GM12892 (cell line): ENCODE measurements around the gene MCOLN2.
"Not testable (repeated sequence)": the region's sequence is repeated elsewhere in the genome, so short reads cannot be mapped to it uniquely, and the experiment has no call there.

Experiments used
- DNase-seq: peaks from one replicate; pipeline ENCODE4 v3.0.0; 2011; ENCODE audit not compliant: insufficient read length
- FAIRE-seq: peaks from 2 replicates; lab custom pipeline; 2011; peaks lifted over from hg19 to GRCh38; lab: Jason Lieb, UNC
- POLR2A ChIP-seq: IDR thresholded peaks from 2 replicates; pipeline ENCODE4 v1.6.1; 2011; ENCODE audit warnings: low read depth, low read length, control low read depth
- POLR2AphosphoS5 ChIP-seq: IDR thresholded peaks from 2 replicates; pipeline ENCODE4 v1.6.1; 2011; ENCODE audit warnings: low read depth, low read length, control low read depth
- TAF1 ChIP-seq: IDR thresholded peaks from 2 replicates; pipeline ENCODE4 v1.6.1; 2011; ENCODE audit warnings: low read depth, mild to moderate bottlenecking, control low read depth, low read length, borderline replicate concordance

Gene MCOLN2

DNA sequence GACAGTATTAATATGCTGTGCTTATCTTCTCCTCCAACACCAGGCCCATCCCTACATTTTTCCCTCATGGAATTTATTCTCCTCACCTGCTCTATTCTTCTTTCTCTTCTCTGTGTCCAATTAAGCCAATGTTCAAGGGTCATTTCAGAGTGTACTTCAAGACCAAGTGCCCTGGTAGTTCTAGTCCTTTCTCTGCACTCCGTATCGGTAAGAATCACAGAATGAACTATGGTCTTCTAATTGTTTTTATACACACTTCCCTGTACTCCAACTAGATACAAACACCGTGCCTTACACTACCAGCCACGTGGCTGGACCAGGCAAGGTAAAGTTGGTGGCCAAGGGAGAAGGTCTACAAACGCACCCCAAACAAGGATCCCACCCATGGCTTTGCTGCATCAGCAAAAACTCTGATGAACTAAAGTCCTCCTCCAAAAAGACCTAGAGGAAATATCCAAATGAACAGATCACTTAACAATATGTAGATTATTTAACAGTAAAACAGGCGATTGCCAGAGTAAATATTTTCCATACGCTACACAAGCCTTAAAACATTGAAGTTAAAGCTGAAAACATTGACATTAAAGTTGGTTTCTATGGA is 63.8 kb downstream of the MCOLN2 start:
- TF ChIP-seq POLR2AphosphoS5 (no peak), POLR2A (no peak), TAF1 (no peak)
- FAIRE-seq (no peak), DNase-seq (no peak)

DNA sequence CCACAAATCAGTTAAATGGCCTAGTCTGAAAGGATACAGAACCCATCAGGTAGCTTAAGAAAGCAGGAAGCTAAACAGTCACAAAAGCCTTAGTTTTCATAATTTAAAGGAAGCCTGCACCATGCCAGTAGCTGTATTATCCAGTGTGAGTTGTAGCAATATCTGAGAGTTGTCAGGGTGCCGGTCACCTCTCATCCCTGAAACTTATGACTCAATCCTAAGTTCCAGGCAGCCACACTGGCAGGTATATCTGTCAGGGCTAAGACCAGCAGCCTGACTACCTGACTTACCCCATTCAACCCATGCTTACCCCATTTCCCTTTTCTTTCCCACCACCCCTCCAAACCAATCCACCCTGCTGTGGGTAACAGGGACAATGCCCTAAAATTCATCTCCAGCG is 66.1 kb downstream of the MCOLN2 start:
- TF ChIP-seq POLR2A (peak; percentile 41; the same call in 1 of the 2 replicates), POLR2AphosphoS5 (no peak)
- FAIRE-seq (no peak), DNase-seq (no peak)

DNA sequence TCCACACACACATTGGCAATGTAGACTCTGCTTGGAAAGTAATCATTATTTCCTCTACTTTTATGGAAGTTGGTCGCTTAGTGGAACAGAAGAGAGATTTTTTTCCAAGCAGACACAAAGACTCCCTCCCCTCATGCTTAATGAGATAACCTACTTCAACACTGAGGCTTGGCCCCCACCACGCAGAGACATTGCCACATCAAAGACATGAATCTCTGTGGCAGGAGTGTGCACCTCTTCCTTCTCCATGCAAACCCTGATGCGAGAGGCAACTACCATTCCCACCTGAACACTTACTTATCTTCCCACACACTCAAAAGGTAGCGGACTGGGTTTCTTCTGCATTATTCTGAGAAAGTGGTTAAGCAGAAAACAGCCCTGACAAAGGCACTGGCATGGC is 66.6 kb downstream of the MCOLN2 start:
- FAIRE-seq: no peak
- TF ChIP-seq TAF1 (no peak), POLR2AphosphoS5 (no peak; the same call in 1 of the 2 replicates), POLR2A (no peak)
- DNase-seq: no peak

GRCh38 chr1:84929581-84929980 is 67.3 kb downstream of the MCOLN2 start:
- no peak for FAIRE-seq
- TF ChIP-seq TAF1: no peak
- TF ChIP-seq POLR2A: no peak
- no peak for TF ChIP-seq POLR2AphosphoS5

GRCh38 chr1:84928979-84929378 is 67.9 kb downstream of the MCOLN2 start:
- DNase-seq: no peak
- no peak for FAIRE-seq
- TF ChIP-seq POLR2AphosphoS5 (no peak), POLR2A (no peak; the same call in 1 of the 2 replicates), TAF1 (no peak)

More at GRCh38 chr1:84929581-84929980, 67.3 kb downstream of the MCOLN2 start:
- no peak for DNase-seq

DNA sequence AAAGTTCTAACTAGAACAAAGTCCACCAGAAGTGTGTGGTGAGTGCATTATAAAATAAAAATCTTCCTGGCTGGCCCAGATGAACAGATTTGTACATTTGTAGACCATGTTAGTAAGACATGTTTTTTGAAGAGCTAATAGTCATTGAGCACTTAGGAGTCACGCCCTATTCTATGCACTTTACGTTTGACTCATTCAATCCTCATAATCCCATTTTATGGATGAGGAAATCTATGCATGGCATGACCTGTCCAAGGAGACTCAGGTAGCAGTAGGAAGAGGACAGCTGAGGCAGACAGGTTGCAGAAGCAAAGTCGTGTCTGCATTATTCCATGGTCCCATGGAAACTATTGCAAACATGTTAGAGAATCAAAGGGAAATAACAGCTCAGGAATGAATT is 73.6 kb downstream of the MCOLN2 start:
- TF ChIP-seq POLR2AphosphoS5 (peak; percentile 46; the same call in 1 of the 2 replicates), TAF1 (no peak)
- no peak for DNase-seq
- FAIRE-seq: no peak

DNA sequence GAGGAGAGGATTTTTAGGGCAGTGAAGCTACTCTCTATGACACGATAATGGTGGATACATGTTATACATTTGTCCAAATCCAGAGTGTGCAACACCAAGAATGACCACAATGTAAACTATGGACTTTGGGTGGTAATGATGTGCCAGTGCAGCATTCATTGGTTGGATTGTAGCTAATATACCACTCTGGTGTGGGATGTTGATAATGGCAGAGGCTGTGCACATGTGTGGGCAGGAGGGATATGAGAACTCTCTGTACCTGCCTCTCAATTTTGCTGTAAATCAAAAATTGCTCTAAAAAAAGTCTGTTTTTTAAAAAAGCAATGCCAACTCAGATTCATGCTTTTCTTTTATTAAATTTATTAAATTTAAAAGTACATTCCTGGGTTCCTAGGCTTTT is 76.8 kb downstream of the MCOLN2 start:
- no peak for TF ChIP-seq POLR2A
- no peak for TF ChIP-seq TAF1
- TF ChIP-seq POLR2AphosphoS5: no peak
- DNase-seq (no peak), FAIRE-seq (no peak)

- FAIRE-seq (no peak), DNase-seq (no peak)
- TF ChIP-seq POLR2AphosphoS5: no peak
- no peak for TF ChIP-seq POLR2A
- no peak for TF ChIP-seq TAF1
These were observed 77.4 kb downstream of the MCOLN2 start for GRCh38 chr1:84919461-84919970.

- no peak for DNase-seq
- FAIRE-seq: no peak
- TF ChIP-seq POLR2A (no peak), TAF1 (no peak)
These were observed 78.1 kb downstream of the MCOLN2 start for GRCh38 chr1:84918726-84919336.

GRCh38 chr1:84916897-84917296 is 80.0 kb downstream of the MCOLN2 start:
- FAIRE-seq (no peak), DNase-seq (no peak)
- TF ChIP-seq POLR2A (no peak), POLR2AphosphoS5 (no peak), TAF1 (no peak)

DNA sequence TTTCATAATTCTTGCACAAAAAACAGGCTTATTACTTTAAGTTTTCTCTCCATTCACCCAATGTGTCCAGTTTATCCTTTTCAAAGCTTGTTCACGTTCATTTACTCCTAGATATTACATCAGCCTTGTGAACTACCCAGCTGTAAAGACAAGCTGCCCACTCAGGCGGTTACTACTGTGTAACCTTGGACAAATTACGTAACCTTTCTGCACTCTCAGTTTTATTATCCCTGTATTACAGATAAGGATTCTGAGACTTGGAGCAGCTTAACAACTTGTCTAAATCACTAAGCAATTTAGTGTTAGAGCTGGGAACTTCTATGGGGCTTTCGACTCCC is 83.4 kb downstream of the MCOLN2 start:
- FAIRE-seq (no peak), DNase-seq (no peak)
- TF ChIP-seq POLR2AphosphoS5 (no peak), POLR2A (no peak), TAF1 (no peak)

DNA sequence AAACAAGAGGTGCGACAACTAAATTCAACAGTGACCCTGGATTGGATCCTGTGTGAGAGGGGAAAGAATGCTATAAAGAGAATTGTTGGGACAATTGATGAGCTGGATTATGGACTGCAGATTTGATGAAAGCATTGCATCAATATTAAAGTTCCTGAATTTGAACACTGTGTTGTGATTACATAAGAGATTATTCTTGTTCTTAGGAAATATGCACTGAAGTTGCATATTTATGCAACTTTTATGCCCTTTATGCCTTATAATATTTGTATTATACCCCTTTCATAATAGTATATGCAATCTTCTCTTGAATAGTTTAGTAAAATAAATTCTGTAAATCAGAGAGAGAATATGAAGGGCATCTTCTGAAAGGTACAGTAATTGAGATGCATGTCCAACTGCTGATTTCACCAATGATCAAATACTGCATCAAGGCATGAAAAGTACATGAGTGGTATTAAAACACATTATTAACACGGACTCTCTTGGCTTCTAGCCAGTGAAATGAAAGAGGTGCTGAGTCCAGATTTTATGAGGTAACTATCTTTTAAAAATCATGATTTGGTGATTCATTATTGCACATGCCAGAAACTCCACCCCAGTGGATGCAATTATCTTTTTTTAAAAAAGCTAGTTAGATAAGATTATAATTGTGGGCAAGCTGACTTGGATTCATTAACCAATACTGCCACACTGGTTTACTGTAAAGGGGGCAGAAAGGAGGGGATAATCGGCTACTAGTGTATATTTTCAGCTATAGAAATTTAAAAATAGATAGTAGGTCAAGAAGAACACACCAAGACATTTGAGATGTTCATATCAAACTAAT is 84.0 kb downstream of the MCOLN2 start:
- FAIRE-seq: no peak
- DNase-seq: no peak
- TF ChIP-seq TAF1 (no peak), POLR2AphosphoS5 (no peak), POLR2A (no peak)

GRCh38 chr1:84908746-84909464 is 88.0 kb downstream of the MCOLN2 start:
- not testable (repeated sequence) for FAIRE-seq

More at GRCh38 chr1:84908746-84909464, 88.0 kb downstream of the MCOLN2 start:
- DNase-seq: not testable (repeated sequence)
